Keratinocyte (primary cell): ENCODE measurements around the gene TRDN. TPM values are rescaled to one million over a fixed set of nuclear protein-coding genes. Genes with fewer than 3 reads are reported as not detected.

Experiments
- DNase-seq: peaks from one replicate; pipeline ENCODE4 v3.0.0-alpha.2; 2011; ENCODE audit warnings: low read depth, missing footprints, low spot score
- FAIRE-seq: peaks from 2 replicates; lab custom pipeline; 2011; peaks lifted over from hg19 to GRCh38; lab: Jason Lieb, UNC
- H2AFZ ChIP-seq: 2 replicates; pipeline ENCODE4 v1.6.0; 2012; ENCODE audit warnings: low read length, control low read depth, inconsistent platforms; ENCODE audit not compliant: control insufficient read depth
- H3K27ac ChIP-seq: 2 replicates; pipeline ENCODE4 v1.5.1; 2011; ENCODE audit warnings: low read length; ENCODE audit not compliant: control insufficient read depth, insufficient read depth
- H3K27me3 ChIP-seq: 3 replicates; pipeline ENCODE4 v1.6.0; 2011; ENCODE audit warnings: low read length; ENCODE audit not compliant: control insufficient read depth, insufficient read depth; ENCODE audit errors: extremely low read depth
- H3K36me3 ChIP-seq, 2 experiments: 2 replicates in 1 of 2; 3 replicates in 1 of 2; pipeline ENCODE4 v1.5.1; 2011; ENCODE audit warnings: low read length in 2 of 2, mild to moderate bottlenecking in 1 of 2; ENCODE audit not compliant: control insufficient read depth in 2 of 2, insufficient read depth in 2 of 2; ENCODE audit errors: extremely low read depth in 1 of 2
- H3K4me1 ChIP-seq: 3 replicates; pipeline ENCODE4 v1.5.1; 2011; ENCODE audit warnings: low read length; ENCODE audit not compliant: control insufficient read depth, insufficient read depth; ENCODE audit errors: extremely low read depth
- H3K4me2 ChIP-seq: 3 replicates; pipeline ENCODE4 v1.6.0; 2011; ENCODE audit warnings: low read depth, low read length; ENCODE audit not compliant: control insufficient read depth, insufficient read depth; ENCODE audit errors: extremely low read depth
- H3K4me3 ChIP-seq, 3 experiments: fragments of 200-600 bp in 1 of 3; sonication (generic) in 1 of 3; 2 replicates in 2 of 3; 3 replicates in 1 of 3; pipeline ENCODE4 v1.5.1; 2011 to 2016; ENCODE audit warnings: low read length in 3 of 3, mild to moderate bottlenecking in 3 of 3, control low read depth in 2 of 3, inconsistent platforms in 1 of 3, low read depth in 1 of 3, mixed read lengths in 1 of 3, mixed run types in 1 of 3, moderate library complexity in 1 of 3; ENCODE audit not compliant: control insufficient read depth in 2 of 3, insufficient read depth in 2 of 3; ENCODE audit errors: extremely low read depth in 1 of 3
- H3K79me2 ChIP-seq: 2 replicates; pipeline ENCODE4 v1.6.0; 2012; ENCODE audit warnings: low read length; ENCODE audit not compliant: control insufficient read depth, insufficient read depth
- H3K9ac ChIP-seq: 3 replicates; pipeline ENCODE4 v1.6.0; 2011; ENCODE audit warnings: low read length; ENCODE audit not compliant: control insufficient read depth, insufficient read depth; ENCODE audit errors: extremely low read depth
- H3K9me1 ChIP-seq: 3 replicates; pipeline ENCODE4 v1.6.0; 2011; ENCODE audit warnings: low read length; ENCODE audit not compliant: control insufficient read depth, insufficient read depth; ENCODE audit errors: extremely low read depth
- H3K9me3 ChIP-seq: 2 replicates; pipeline ENCODE4 v1.5.1; 2012; ENCODE audit warnings: low read depth, low read length; ENCODE audit not compliant: control insufficient read depth
- H4K20me1 ChIP-seq: 3 replicates; pipeline ENCODE4 v1.6.0; 2011; ENCODE audit warnings: low read length; ENCODE audit not compliant: control insufficient read depth, insufficient read depth; ENCODE audit errors: extremely low read depth
- CTCF ChIP-seq, 3 experiments: IDR thresholded peaks in 1 of 3; conservative IDR thresholded peaks in 1 of 3; optimal IDR thresholded peaks in 1 of 3; 2 replicates in 2 of 3; 3 replicates in 1 of 3; pipeline versions ENCODE3 to v1.5.1; 2011; ENCODE audit warnings: low read length in 3 of 3, mild to moderate bottlenecking in 3 of 3, moderate library complexity in 2 of 3, control low read depth in 1 of 3, inconsistent platforms in 1 of 3; ENCODE audit not compliant: insufficient read depth in 2 of 3; ENCODE audit errors: extremely low read depth in 1 of 3
- EZH2 ChIP-seq: IDR thresholded peaks from one replicate; pipeline ENCODE4 v1.6.1; 2012; ENCODE audit warnings: inconsistent platforms, mild to moderate bottlenecking, low read length, moderate library complexity
- dilution Hi-C: fragments of 300-500 bp; cut with MboI; formaldehyde crosslinking; loops from one replicate; pipeline ENCODE4 v1.7.0; 2020; ENCODE audit warnings: low sequenced_read_pairs; ENCODE audit not compliant: extremely low pct_ligation_motif_present
- polyA plus RNA-seq, 5 experiments: library from polyadenylated mRNA; depleted of rRNA in 3 of 5; stranded (reverse) in 3 of 5; stranded (forward) in 1 of 5; unstranded in 1 of 5; fragments of >200 nt; gene quantifications; 1 replicate in 1 of 5; 2 replicates in 3 of 5; 3 replicates in 1 of 5; pipeline versions ENCODE4 v1.2.1 to v1.2.3, GENCODE V29; 2011 to 2012; ENCODE audit warnings: missing spikeins in 2 of 5, low read depth in 1 of 5, low replicate concordance in 1 of 5

Gene TRDN
- polyA plus RNA-seq, 1 donor (not counting 4 experiments of a cell fraction or from before 2014, with no cell fraction given) = not detected

DNA sequence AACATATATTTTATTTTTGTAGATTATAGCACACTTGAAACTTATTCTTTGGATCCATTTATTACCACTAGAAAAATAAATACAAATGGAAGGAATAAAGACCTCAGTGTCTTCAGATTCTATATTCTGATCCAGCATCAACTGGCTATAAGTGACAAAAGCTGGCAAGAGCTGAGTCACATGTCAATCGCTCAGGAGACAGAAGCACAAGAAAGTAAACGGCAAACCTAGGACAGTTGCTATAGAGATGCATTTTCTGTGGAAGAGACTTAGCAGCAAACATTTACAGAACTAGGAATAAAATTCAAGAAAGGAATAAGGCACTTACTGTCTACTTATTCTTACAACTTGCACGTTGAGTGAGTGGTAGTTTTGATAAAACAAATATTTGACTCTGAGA is 410.4 kb downstream of the TRDN start:
- Histone ChIP-seq H3K36me3 (no peaks in the 10 kb centered on the region), H3K9me3 (no peaks in the 10 kb centered on the region), H3K4me3 (no peak overlapping the region), H2AFZ (no peak overlapping the region), H3K27ac (no peak overlapping the region), H3K27me3 (no peaks in the 10 kb centered on the region), H3K4me1 (no peaks in the 10 kb centered on the region), H3K4me2 (no peak overlapping the region), H3K9me1 (no peaks in the 10 kb centered on the region), H4K20me1 (no peaks in the 10 kb centered on the region), H3K79me2 (no peaks in the 10 kb centered on the region), H3K9ac (no peak overlapping the region)
- FAIRE-seq = no peak
- no peak for DNase-seq
- no peak for TF ChIP-seq EZH2
- TF ChIP-seq CTCF (optimal IDR thresholded peaks at IDR 0.05 in 1 of 3, IDR thresholded peaks at IDR 0.05 in 1 of 3, conservative IDR thresholded peaks at IDR 0.05 in 1 of 3; ENCODE audit: extremely low read depth in 1 of 3, insufficient read depth in 2 of 3, low read length in 3 of 3) = no peak
- dilution Hi-C loops = no loop called here

DNA sequence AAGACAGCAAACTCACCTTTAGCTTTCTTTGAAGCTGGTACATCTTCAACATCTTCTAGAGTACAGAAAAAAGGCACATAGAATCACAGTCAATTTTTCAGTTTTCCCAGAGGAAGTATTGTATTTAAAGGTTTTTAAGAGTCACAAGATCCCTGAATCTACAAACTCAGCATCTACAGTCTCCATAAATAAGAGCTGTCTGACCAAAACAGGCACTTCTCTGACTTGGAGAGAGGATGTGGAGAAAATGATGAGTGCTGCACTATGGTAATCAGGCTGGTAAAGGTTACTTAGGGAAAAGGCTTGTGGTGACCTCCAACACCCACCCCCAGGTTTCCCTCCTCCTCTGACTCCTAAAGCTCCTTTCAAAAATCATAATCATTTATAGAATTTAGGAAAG is 412.7 kb downstream of the TRDN start:
- dilution Hi-C loops = no loop called here
- H3K9me3 ChIP-seq = no peaks in the 10 kb centered on the region
- TF ChIP-seq CTCF (optimal IDR thresholded peaks at IDR 0.05 in 1 of 3, IDR thresholded peaks at IDR 0.05 in 1 of 3, conservative IDR thresholded peaks at IDR 0.05 in 1 of 3; ENCODE audit: extremely low read depth in 1 of 3, insufficient read depth in 2 of 3, low read length in 3 of 3) (no peak), EZH2 (no peak)

More for the DNA sequence above, 412.7 kb downstream of the TRDN start:
- no peak for DNase-seq
- Histone ChIP-seq H3K4me1 (no peaks in the 10 kb centered on the region), H3K79me2 (no peaks in the 10 kb centered on the region), H3K27ac (no peak overlapping the region), H3K9ac (no peak overlapping the region), H4K20me1 (no peaks in the 10 kb centered on the region), H3K9me1 (no peaks in the 10 kb centered on the region), H3K4me2 (no peak overlapping the region), H3K36me3 (no peaks in the 10 kb centered on the region), H3K27me3 (no peaks in the 10 kb centered on the region), H2AFZ (no peak overlapping the region), H3K4me3 (no peak overlapping the region)
- no peak for FAIRE-seq
